ENCODE data around the gene EVI2B. TPM values are rescaled to one million over a fixed set of nuclear protein-coding genes. Genes with fewer than 3 reads are reported as not detected.
A peak's percentile ranks its signal among the peaks of the same experiment; 100 is the strongest.

The EVI2B gene
- total RNA-seq, 1 donor from 2014 or later: not detected

DNA sequence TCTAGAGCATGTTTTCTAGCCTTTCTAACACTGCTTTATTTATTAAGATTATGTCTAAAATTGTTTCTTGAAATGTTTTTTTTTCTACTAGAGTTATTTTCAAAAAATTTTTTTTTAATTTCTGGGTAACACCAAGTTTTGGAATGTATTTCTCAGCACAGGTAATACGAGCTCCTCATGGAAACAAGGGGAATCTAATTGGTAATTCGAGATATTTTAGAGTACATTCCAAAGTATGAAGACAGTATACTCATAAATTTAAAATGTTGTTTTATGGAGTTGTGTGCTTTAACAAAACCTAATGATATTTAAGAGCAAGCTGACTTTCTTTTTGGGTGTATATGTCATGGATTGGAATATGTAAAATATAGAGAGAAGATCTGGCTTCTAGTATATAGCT lies 59.2 kb downstream of the EVI2B start:
- H3K4me3 Mint-ChIP-seq: no peak overlapping the region
- no peak for DNase-seq (ENCODE audit: low spot score in 2 of 2, unreplicated experiment in 2 of 2)
- peaks cover 26% of the 10 kb centered on the region for H3K4me1 Mint-ChIP-seq
- no peaks in the 10 kb centered on the region for H3K9me3 Mint-ChIP-seq
- H3K27me3 Mint-ChIP-seq (ENCODE audit: low read depth): no peaks in the 10 kb centered on the region
- H3K27ac Mint-ChIP-seq: peak overlapping the region; percentile 47
- TF ChIP-seq, protein P1, sequence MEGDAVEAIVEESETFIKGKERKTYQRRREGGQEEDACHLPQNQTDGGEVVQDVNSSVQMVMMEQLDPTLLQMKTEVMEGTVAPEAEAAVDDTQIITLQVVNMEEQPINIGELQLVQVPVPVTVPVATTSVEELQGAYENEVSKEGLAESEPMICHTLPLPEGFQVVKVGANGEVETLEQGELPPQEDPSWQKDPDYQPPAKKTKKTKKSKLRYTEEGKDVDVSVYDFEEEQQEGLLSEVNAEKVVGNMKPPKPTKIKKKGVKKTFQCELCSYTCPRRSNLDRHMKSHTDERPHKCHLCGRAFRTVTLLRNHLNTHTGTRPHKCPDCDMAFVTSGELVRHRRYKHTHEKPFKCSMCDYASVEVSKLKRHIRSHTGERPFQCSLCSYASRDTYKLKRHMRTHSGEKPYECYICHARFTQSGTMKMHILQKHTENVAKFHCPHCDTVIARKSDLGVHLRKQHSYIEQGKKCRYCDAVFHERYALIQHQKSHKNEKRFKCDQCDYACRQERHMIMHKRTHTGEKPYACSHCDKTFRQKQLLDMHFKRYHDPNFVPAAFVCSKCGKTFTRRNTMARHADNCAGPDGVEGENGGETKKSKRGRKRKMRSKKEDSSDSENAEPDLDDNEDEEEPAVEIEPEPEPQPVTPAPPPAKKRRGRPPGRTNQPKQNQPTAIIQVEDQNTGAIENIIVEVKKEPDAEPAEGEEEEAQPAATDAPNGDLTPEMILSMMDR (IDR thresholded peaks at IDR 0.05; ENCODE audit: unreplicated experiment): no peak
- H3K36me3 Mint-ChIP-seq: peaks cover under 1% of the 10 kb centered on the region

Other genes starting within 250 kb of the EVI2B start
- 91.9 to 104 TPM (median 94.5 TPM) in 3 replicates for gene NF1, start 219.1 kb downstream of the EVI2B start, total RNA-seq
- gene OMG, start 16.8 kb downstream of the EVI2B start, total RNA-seq: not detected in 3 replicates
- gene EVI2A, start 7.6 kb upstream of the EVI2B start, total RNA-seq: not detected in 3 replicates
- gene RAB11FIP4, start 77.6 kb upstream of the EVI2B start, total RNA-seq: 21.1 to 21.8 TPM (median 21.2 TPM) in 3 replicates